Endodermal cell (in vitro differentiated cells): Measurements from ENCODE around the gene AGBL1. TPM values are rescaled to one million over a fixed set of nuclear protein-coding genes. Genes with fewer than 3 reads are reported as not detected.
A peak's percentile ranks its signal among the peaks of the same experiment; 100 is the strongest.

ENCODE experiments used
- DNase-seq: peaks from one replicate; pipeline ENCODE4 v3.0.0-alpha.2; 2017
- H3K27ac ChIP-seq: 2 replicates; pipeline ENCODE4 v1.5.1; 2013; ENCODE audit warnings: mild to moderate bottlenecking, low read depth, low read length, moderate library complexity
- H3K27me3 ChIP-seq: 2 replicates; pipeline ENCODE4 v1.6.1; 2013; ENCODE audit warnings: mild to moderate bottlenecking, low read length, moderate library complexity; ENCODE audit not compliant: insufficient read depth, control insufficient read depth, poor library complexity, severe bottlenecking
- H3K36me3 ChIP-seq: 2 replicates; pipeline ENCODE4 v1.7.0; 2013; ENCODE audit warnings: mild to moderate bottlenecking, low read length, moderate library complexity; ENCODE audit not compliant: control insufficient read depth, insufficient read depth
- H3K4me1 ChIP-seq: one replicate; pipeline ENCODE4 v1.7.0; 2013; ENCODE audit warnings: low read length; ENCODE audit not compliant: control insufficient read depth, insufficient read depth
- H3K4me3 ChIP-seq: 2 replicates; pipeline ENCODE4 v1.5.1; 2013; ENCODE audit warnings: mild to moderate bottlenecking, low read length, moderate library complexity
- H3K9ac ChIP-seq: 2 replicates; pipeline ENCODE4 v1.6.1; 2013; ENCODE audit warnings: mild to moderate bottlenecking, low read length, moderate library complexity; ENCODE audit not compliant: poor library complexity, severe bottlenecking; ENCODE audit errors: extremely low read depth
- H3K9me3 ChIP-seq: 2 replicates; pipeline ENCODE4 v1.6.1; 2013; ENCODE audit warnings: mild to moderate bottlenecking, low read length, moderate library complexity; ENCODE audit not compliant: control insufficient read depth
- H3K27ac Mint-ChIP-seq: 2 replicates; pipeline ENCODE4 v1.8.0; 2020; ENCODE audit warnings: mixed read lengths
- H3K27me3 Mint-ChIP-seq: 2 replicates; pipeline ENCODE4 v1.8.0; 2021; ENCODE audit warnings: mild to moderate bottlenecking, mixed read lengths; ENCODE audit not compliant: insufficient read depth
- H3K36me3 Mint-ChIP-seq: 2 replicates; pipeline ENCODE4 v1.8.0; 2020; ENCODE audit warnings: low read depth, mixed read lengths
- H3K4me1 Mint-ChIP-seq: 2 replicates; pipeline ENCODE4 v1.8.0; 2020; ENCODE audit warnings: mixed read lengths
- H3K4me3 Mint-ChIP-seq: 2 replicates; pipeline ENCODE4 v1.8.0; 2020; ENCODE audit warnings: mild to moderate bottlenecking, moderate library complexity, mixed read lengths
- H3K9me3 Mint-ChIP-seq: 2 replicates; pipeline ENCODE4 v1.8.0; 2020; ENCODE audit warnings: mild to moderate bottlenecking, mixed read lengths
- CTCF ChIP-seq: fragments of 200-600 bp; sonication (generic); conservative IDR thresholded peaks from 2 replicates; pipeline ENCODE4 v1.5.0; 2021; ENCODE audit warnings: antibody characterized with exemption, mild to moderate bottlenecking
- WGBS, 2 experiments: methylation state at CpG; one replicate each; pipeline versions ENCODE4 v1.1.5 to v1.1.7; 2013; ENCODE audit warnings: missing lambda C conversion rate in 2 of 2, mixed read lengths in 1 of 2; ENCODE audit not compliant: insufficient coverage in 1 of 2, insufficient read length in 1 of 2; 5-methylcytosine and 5-hydroxymethylcytosine counted together
- total RNA-seq, 2 donors: library from RNA; stranded (reverse); fragmentation: NEBNext Ultra II Directional in 1 of 2; extraction: Animal tissue kit (Norgen Biotek cat#: 25700) in 1 of 2; gene quantifications; 2 replicates in 1 of 2; 3 replicates in 1 of 2; pipeline ENCODE4 v1.2.1, GENCODE V29; 2021

The AGBL1 gene
- total RNA-seq, 2 donors from 2014 or later, result 0.07 to 0.11 TPM

GRCh38 chr15:86556396-86557017 is 476.8 kb downstream of the AGBL1 start:
- Mint-ChIP-seq H3K27me3 (peaks cover under 1% of the 10 kb centered on the region), H3K9me3 (peaks cover 14% of the 10 kb centered on the region), H3K4me3 (no peak overlapping the region), H3K36me3 (no peaks in the 10 kb centered on the region), H3K27ac (no peak overlapping the region), H3K4me1 (peaks cover 19% of the 10 kb centered on the region)
- Histone ChIP-seq H3K27me3 (peaks cover 7% of the 10 kb centered on the region), H3K27ac (no peak overlapping the region), H3K36me3 (no peaks in the 10 kb centered on the region), H3K4me3 (no peak overlapping the region), H3K9me3 (peaks cover 3% of the 10 kb centered on the region), H3K4me1 (peaks cover 4% of the 10 kb centered on the region), H3K9ac (no peak overlapping the region)
- 100% methylated on average over 3 of the region's 3 CpGs; no CpG with 5 or more reads in 1 of the 2 experiments for WGBS, 2 experiments
- no peak for TF ChIP-seq CTCF
- no peak for DNase-seq

- H3K36me3 Mint-ChIP-seq, result no peaks in the 10 kb centered on the region
- Histone ChIP-seq H3K27me3 (peaks cover 7% of the 10 kb centered on the region), H3K4me1 (peaks cover 4% of the 10 kb centered on the region), H3K27ac (no peak overlapping the region), H3K4me3 (no peak overlapping the region), H3K9ac (no peak overlapping the region), H3K36me3 (no peaks in the 10 kb centered on the region), H3K9me3 (peaks cover 3% of the 10 kb centered on the region)
- H3K4me3 Mint-ChIP-seq, result no peak overlapping the region
- H3K27me3 Mint-ChIP-seq, result no peaks in the 10 kb centered on the region
- no peak overlapping the region for H3K27ac Mint-ChIP-seq
- H3K4me1 Mint-ChIP-seq, result peaks cover 19% of the 10 kb centered on the region
- H3K9me3 Mint-ChIP-seq, result peaks cover 15% of the 10 kb centered on the region
- DNase-seq, result no peak
- no peak for TF ChIP-seq CTCF
- 55 to 60% methylated on average over 1 to 2 of the region's 3 CpGs for WGBS, 2 experiments
Observed at GRCh38 chr15:86557018-86557550, 477.4 kb downstream of the AGBL1 start.

- Histone ChIP-seq H3K9me3 (peaks cover 3% of the 10 kb centered on the region), H3K36me3 (no peaks in the 10 kb centered on the region), H3K4me1 (peaks cover 4% of the 10 kb centered on the region), H3K27me3 (peaks cover 3% of the 10 kb centered on the region), H3K27ac (no peak overlapping the region), H3K9ac (no peak overlapping the region), H3K4me3 (no peak overlapping the region)
- H3K4me1 Mint-ChIP-seq, result peaks cover 19% of the 10 kb centered on the region
- H3K4me3 Mint-ChIP-seq, result no peak overlapping the region
- H3K9me3 Mint-ChIP-seq, result peaks cover 23% of the 10 kb centered on the region
- H3K27ac Mint-ChIP-seq, result no peak overlapping the region
- peaks cover 1% of the 10 kb centered on the region for H3K27me3 Mint-ChIP-seq
- TF ChIP-seq CTCF, result no peak
- DNase-seq, result peak; percentile 63
- peaks cover 1% of the 10 kb centered on the region for H3K36me3 Mint-ChIP-seq
Observed at GRCh38 chr15:86558252-86558651, 478.6 kb downstream of the AGBL1 start.
